NCI-H2029 (cell line): ENCODE measurements around the gene NUDT9.
"Not testable (repeated sequence)": the region's sequence is repeated elsewhere in the genome, so short reads cannot be mapped to it uniquely, and the experiment has no call there.

Experiments
- DNase-seq: peaks from one replicate; lab custom pipeline; 2025; lab: John Stamatoyannopoulos, UW

NUDT9 gene

GRCh38 chr4:87409420-87409939 is 12.9 kb upstream of the NUDT9 start:
- DNase-seq = no peak

- DNase-seq = no peak
These were observed 12.2 kb upstream of the NUDT9 start for GRCh38 chr4:87410157-87410556.

GRCh38 chr4:87410679-87411078 is 11.7 kb upstream of the NUDT9 start:
- DNase-seq = no peak

GRCh38 chr4:87414816-87415215 is 7.6 kb upstream of the NUDT9 start:
- no peak for DNase-seq

GRCh38 chr4:87416965-87417364 is 5.4 kb upstream of the NUDT9 start:
- peak; percentile 1 for DNase-seq

- not testable (repeated sequence) for DNase-seq
These were observed 4.0 kb upstream of the NUDT9 start for GRCh38 chr4:87418410-87418809.

GRCh38 chr4:87419578-87420249 is 2.7 kb upstream of the NUDT9 start:
- no peak for DNase-seq

- DNase-seq = no peak
These were observed 2.0 kb upstream of the NUDT9 start for GRCh38 chr4:87420276-87420830.

GRCh38 chr4:87423317-87424098 is 1.1 kb downstream of the NUDT9 start:
- peak; percentile 0 for DNase-seq

GRCh38 chr4:87424099-87424543 is 1.7 kb downstream of the NUDT9 start:
- not testable (repeated sequence) for DNase-seq

GRCh38 chr4:87425711-87426110 is 3.3 kb downstream of the NUDT9 start:
- no peak for DNase-seq

- DNase-seq = no peak
These were observed 4.6 kb downstream of the NUDT9 start for GRCh38 chr4:87426865-87427517.

GRCh38 chr4:87427518-87427868 is 5.1 kb downstream of the NUDT9 start:
- DNase-seq = no peak

- no peak for DNase-seq
These were observed 6.6 kb downstream of the NUDT9 start for GRCh38 chr4:87428979-87429378.

- DNase-seq = no peak
These were observed 7.7 kb downstream of the NUDT9 start for GRCh38 chr4:87430038-87430437.

- DNase-seq = no peak
These were observed 11.0 kb downstream of the NUDT9 start for GRCh38 chr4:87433342-87433741.

GRCh38 chr4:87442889-87443288 is 20.5 kb downstream of the NUDT9 start:
- DNase-seq = no peak

GRCh38 chr4:87444741-87445140 is 22.4 kb downstream of the NUDT9 start:
- no peak for DNase-seq

- DNase-seq = no peak
These were observed 23.6 kb downstream of the NUDT9 start for GRCh38 chr4:87445964-87446363.

GRCh38 chr4:87446375-87446774 is 24.0 kb downstream of the NUDT9 start:
- DNase-seq = not testable (repeated sequence)

GRCh38 chr4:87451537-87451936 is 29.2 kb downstream of the NUDT9 start:
- DNase-seq = no peak

- no peak for DNase-seq
These were observed 36.5 kb downstream of the NUDT9 start for GRCh38 chr4:87458913-87459312.
